GM23248 (cell line): ENCODE measurements around the gene IL6.

ENCODE experiments used
- EZH2 ChIP-seq: fragments of 200-600 bp; sonication (generic); IDR thresholded peaks from 2 replicates; pipeline ENCODE4 v1.6.1; 2018; ENCODE audit warnings: antibody characterized with exemption, mild to moderate bottlenecking; ENCODE audit not compliant: insufficient read depth, poor library complexity, severe bottlenecking
- EZH2phosphoT487 ChIP-seq: fragments of 200-600 bp; sonication (generic); IDR thresholded peaks from 2 replicates; pipeline ENCODE4 v1.6.1; 2018; ENCODE audit warnings: antibody characterized with exemption, moderate library complexity, mild to moderate bottlenecking, low read depth; ENCODE audit not compliant: insufficient read depth

DNA sequence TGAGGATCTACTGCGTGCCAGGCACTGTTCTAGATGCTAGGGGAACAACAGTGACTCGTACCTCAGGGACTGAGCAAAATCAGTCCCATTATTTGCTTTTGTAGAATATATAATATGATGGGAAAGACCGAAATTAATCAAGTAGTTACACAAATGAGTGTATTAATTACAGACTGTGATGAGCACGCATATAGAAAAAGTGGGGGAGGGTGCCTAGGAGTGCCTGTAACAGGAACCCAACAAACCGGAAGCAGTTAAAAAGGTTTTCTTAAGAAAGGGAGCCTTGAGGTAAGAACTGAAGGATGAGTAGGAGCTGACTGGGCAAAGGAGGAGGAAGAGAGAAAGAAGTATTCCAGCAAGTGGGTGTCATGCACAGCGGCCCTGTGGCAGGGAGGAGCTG, 28.2 kb upstream of the IL6 start:
- TF ChIP-seq EZH2 = no peak
- TF ChIP-seq EZH2phosphoT487 = no peak
